Measurements from ENCODE around the gene LYPLA2.

LYPLA2 gene

GRCh38 chr1:23790696-23791515, at the start of gene LYPLA2:
Gene LYPLA2 (plus strand): TSS chr1:23791145. CDS start chr1:23792683, 1,538 bp downstream.
- H3K4me1 ChIP-seq (ENCODE audit: insufficient read depth, low read length), result peaks cover 17% of the 10 kb centered on the region
- H2AFZ ChIP-seq (ENCODE audit: low read depth, low read length), result peak within 1 kb of the TSS; percentile 29
- peaks cover 36% of the 10 kb centered on the region for H3K36me3 ChIP-seq (ENCODE audit: insufficient read depth, low read length)
- no peaks in the 10 kb centered on the region for H3K9me3 ChIP-seq (ENCODE audit: low read length)
- peak within 1 kb of the TSS; percentile 99 for H3K4me3 ChIP-seq (ENCODE audit: low read length)
- no peaks in the 10 kb centered on the region for H3K27me3 ChIP-seq (ENCODE audit: insufficient read depth, low read length)

GRCh38 chr1:23741609-23742008, 49.3 kb upstream of the LYPLA2 start:
- Histone ChIP-seq H3K9me3 (ENCODE audit: low read length) (no peaks in the 10 kb centered on the region), H2AFZ (ENCODE audit: low read depth, low read length) (no peak overlapping the region), H3K4me3 (ENCODE audit: low read length) (no peak overlapping the region), H3K4me1 (ENCODE audit: insufficient read depth, low read length) (peaks cover 17% of the 10 kb centered on the region), H3K36me3 (ENCODE audit: insufficient read depth, low read length) (peaks cover 6% of the 10 kb centered on the region), H3K27me3 (ENCODE audit: insufficient read depth, low read length) (no peaks in the 10 kb centered on the region)

DNA sequence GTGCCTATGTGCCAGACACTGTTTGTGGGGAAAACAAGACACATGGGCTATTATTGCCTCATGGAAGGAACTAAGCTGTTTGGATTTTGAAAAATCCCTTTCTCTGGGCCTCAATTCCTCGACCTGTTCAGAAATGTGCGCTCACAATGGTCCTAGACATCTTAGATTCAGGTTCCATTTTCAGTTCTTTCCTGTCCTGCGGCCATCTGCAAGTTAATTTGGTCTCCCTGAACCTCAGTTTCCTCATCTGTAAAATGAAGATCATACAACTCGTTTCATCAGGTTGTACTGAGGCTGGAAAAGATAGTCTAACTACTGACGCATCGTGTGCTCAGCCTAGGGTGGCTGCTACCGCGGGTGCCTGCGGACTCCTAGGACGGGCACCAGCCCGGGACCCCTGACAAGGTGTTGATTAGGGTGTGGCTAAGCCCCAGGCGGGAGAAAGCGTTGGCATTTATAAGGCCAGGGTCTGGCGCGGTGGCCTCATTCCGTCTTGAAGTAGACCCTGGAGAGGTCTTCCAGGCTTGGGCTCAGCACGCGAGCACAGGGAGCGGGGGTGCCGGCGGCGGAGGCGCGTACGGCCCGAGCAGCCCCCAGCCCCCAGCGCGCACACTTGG, 48.2 kb upstream of the LYPLA2 start:
- Histone ChIP-seq H3K4me3 (ENCODE audit: low read length) (peak overlapping the region; percentile 82), H2AFZ (ENCODE audit: low read depth, low read length) (peak overlapping the region; percentile 52), H3K27me3 (ENCODE audit: insufficient read depth, low read length) (no peaks in the 10 kb centered on the region), H3K9me3 (ENCODE audit: low read length) (no peaks in the 10 kb centered on the region), H3K4me1 (ENCODE audit: insufficient read depth, low read length) (peaks cover 17% of the 10 kb centered on the region), H3K36me3 (ENCODE audit: insufficient read depth, low read length) (peaks cover 13% of the 10 kb centered on the region)

DNA sequence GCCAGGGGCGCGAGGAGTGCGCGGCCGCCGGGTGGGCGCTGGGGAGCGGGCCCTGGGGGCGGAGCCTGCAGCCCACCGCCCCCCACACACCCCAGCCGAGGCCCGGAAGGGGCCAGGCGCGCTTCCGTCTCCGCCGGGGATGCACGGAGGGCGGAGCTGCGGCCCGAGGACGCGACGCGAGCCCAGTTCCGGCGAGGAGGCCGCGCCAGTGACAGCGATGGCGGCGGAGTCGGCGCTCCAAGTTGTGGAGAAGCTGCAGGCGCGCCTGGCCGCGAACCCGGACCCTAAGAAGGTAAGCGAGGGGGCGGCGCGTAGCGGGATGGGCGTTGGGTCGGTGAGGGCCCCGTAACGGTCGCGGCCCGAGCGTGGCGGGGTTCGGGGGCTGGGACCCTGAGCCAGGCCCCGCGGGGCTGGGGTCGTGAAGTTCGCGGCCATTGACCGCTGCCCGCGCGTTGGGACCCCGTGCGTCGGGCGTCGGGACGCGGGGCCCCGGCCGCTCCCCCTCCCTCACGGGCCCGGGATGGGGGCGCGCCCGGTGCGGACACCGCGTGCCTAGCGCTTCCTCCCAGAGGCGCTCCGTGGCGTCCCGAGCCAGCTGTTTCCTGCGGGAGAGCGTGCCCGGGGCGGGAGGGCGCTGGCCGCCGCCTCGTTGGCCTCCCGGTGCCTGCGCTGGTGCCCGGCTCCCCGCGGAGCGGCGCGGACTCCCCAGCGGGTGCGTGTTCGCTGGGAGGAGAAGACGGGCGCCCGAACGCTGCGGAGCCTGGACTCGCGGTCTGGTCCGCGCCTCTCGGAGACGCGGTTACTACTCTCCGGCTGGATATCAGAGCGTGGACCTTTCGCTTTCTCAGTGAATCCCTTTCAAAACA, 47.4 kb upstream of the LYPLA2 start, which contains the start of gene ELOA:
Gene ELOA, plus strand, starts transcription at position 185 of the 866 bp plus-strand sequence. Its CDS starts 33 bp downstream, at position 218.
- H3K4me1 ChIP-seq (ENCODE audit: insufficient read depth, low read length), result peaks cover 17% of the 10 kb centered on the region
- no peaks in the 10 kb centered on the region for H3K9me3 ChIP-seq (ENCODE audit: low read length)
- peaks cover 18% of the 10 kb centered on the region for H3K36me3 ChIP-seq (ENCODE audit: insufficient read depth, low read length)
- peak within 1 kb of the TSS; percentile 52 for H2AFZ ChIP-seq (ENCODE audit: low read depth, low read length)
- peak within 1 kb of the TSS; percentile 82 for H3K4me3 ChIP-seq (ENCODE audit: low read length)
- no peaks in the 10 kb centered on the region for H3K27me3 ChIP-seq (ENCODE audit: insufficient read depth, low read length)

- Histone ChIP-seq H3K4me3 (ENCODE audit: low read length) (peak overlapping the region; percentile 82), H2AFZ (ENCODE audit: low read depth, low read length) (no peak overlapping the region), H3K4me1 (ENCODE audit: insufficient read depth, low read length) (peaks cover 17% of the 10 kb centered on the region), H3K36me3 (ENCODE audit: insufficient read depth, low read length) (peaks cover 25% of the 10 kb centered on the region), H3K9me3 (ENCODE audit: low read length) (no peaks in the 10 kb centered on the region), H3K27me3 (ENCODE audit: insufficient read depth, low read length) (no peaks in the 10 kb centered on the region)
Measured at GRCh38 chr1:23745515-23745914, 45.4 kb upstream of the LYPLA2 start.

- peaks cover 50% of the 10 kb centered on the region for H3K36me3 ChIP-seq (ENCODE audit: insufficient read depth, low read length)
- no peak overlapping the region for H3K4me3 ChIP-seq (ENCODE audit: low read length)
- H2AFZ ChIP-seq (ENCODE audit: low read depth, low read length), result no peak overlapping the region
- no peaks in the 10 kb centered on the region for H3K9me3 ChIP-seq (ENCODE audit: low read length)
- no peaks in the 10 kb centered on the region for H3K27me3 ChIP-seq (ENCODE audit: insufficient read depth, low read length)
- peaks cover 12% of the 10 kb centered on the region for H3K4me1 ChIP-seq (ENCODE audit: insufficient read depth, low read length)
Measured at GRCh38 chr1:23748016-23748415, 42.9 kb upstream of the LYPLA2 start.

DNA sequence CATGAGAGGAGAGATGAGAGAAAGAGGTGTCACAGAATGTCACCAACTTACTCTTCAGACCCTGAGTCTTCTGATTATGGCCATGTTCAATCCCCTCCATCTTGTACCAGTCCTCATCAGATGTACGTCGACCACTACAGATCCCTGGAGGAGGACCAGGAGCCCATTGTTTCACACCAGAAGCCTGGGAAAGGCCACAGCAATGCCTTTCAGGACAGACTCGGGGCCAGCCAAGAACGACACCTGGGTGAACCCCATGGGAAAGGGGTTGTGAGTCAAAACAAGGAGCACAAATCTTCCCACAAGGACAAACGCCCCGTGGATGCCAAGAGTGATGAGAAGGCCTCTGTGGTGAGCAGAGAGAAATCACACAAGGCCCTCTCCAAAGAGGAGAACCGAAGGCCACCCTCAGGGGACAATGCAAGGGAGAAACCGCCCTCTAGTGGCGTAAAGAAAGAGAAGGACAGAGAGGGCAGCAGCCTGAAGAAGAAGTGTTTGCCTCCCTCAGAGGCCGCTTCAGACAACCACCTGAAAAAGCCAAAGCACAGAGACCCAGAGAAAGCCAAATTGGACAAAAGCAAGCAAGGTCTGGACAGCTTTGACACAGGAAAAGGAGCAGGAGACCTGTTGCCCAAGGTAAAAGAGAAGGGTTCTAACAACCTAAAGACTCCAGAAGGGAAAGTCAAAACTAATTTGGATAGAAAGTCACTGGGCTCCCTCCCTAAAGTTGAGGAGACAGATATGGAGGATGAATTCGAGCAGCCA, 39.7 kb upstream of the LYPLA2 start:
- H3K4me3 ChIP-seq (ENCODE audit: low read length), result no peak overlapping the region
- peaks cover 78% of the 10 kb centered on the region for H3K36me3 ChIP-seq (ENCODE audit: insufficient read depth, low read length)
- no peaks in the 10 kb centered on the region for H3K27me3 ChIP-seq (ENCODE audit: insufficient read depth, low read length)
- H3K4me1 ChIP-seq (ENCODE audit: insufficient read depth, low read length), result no peaks in the 10 kb centered on the region
- H2AFZ ChIP-seq (ENCODE audit: low read depth, low read length), result no peak overlapping the region
- no peaks in the 10 kb centered on the region for H3K9me3 ChIP-seq (ENCODE audit: low read length)

DNA sequence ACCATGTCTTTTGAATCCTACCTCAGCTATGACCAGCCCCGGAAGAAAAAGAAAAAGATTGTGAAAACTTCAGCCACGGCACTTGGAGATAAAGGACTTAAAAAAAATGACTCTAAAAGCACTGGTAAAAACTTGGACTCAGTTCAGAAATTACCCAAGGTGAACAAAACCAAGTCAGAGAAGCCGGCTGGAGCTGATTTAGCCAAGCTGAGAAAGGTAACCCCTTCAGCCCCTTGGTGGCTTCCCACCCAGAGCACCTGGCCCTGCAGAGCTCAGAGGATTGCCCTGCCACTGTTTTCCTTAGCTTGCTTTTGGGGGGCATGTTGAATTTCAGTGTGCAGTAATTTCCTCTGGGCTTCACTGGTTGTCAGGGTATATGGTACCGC, 39.1 kb upstream of the LYPLA2 start:
- Histone ChIP-seq H3K4me3 (ENCODE audit: low read length) (no peak overlapping the region), H3K4me1 (ENCODE audit: insufficient read depth, low read length) (no peaks in the 10 kb centered on the region), H3K36me3 (ENCODE audit: insufficient read depth, low read length) (peaks cover 80% of the 10 kb centered on the region), H3K9me3 (ENCODE audit: low read length) (no peaks in the 10 kb centered on the region), H3K27me3 (ENCODE audit: insufficient read depth, low read length) (no peaks in the 10 kb centered on the region), H2AFZ (ENCODE audit: low read depth, low read length) (no peak overlapping the region)

- Histone ChIP-seq H2AFZ (ENCODE audit: low read depth, low read length) (no peak overlapping the region), H3K9me3 (ENCODE audit: low read length) (no peaks in the 10 kb centered on the region), H3K36me3 (ENCODE audit: insufficient read depth, low read length) (peaks cover 80% of the 10 kb centered on the region), H3K4me3 (ENCODE audit: low read length) (no peak overlapping the region), H3K27me3 (ENCODE audit: insufficient read depth, low read length) (no peaks in the 10 kb centered on the region), H3K4me1 (ENCODE audit: insufficient read depth, low read length) (no peaks in the 10 kb centered on the region)
Measured at GRCh38 chr1:23752909-23753308, 38.0 kb upstream of the LYPLA2 start.

- H3K4me3 ChIP-seq (ENCODE audit: low read length), result no peak overlapping the region
- H3K36me3 ChIP-seq (ENCODE audit: insufficient read depth, low read length), result peaks cover 89% of the 10 kb centered on the region
- H3K27me3 ChIP-seq (ENCODE audit: insufficient read depth, low read length), result no peaks in the 10 kb centered on the region
Measured at GRCh38 chr1:23756676-23757075, 34.3 kb upstream of the LYPLA2 start.

GRCh38 chr1:23757812-23758211, 33.1 kb upstream of the LYPLA2 start:
- peaks cover 89% of the 10 kb centered on the region for H3K36me3 ChIP-seq (ENCODE audit: insufficient read depth, low read length)
- no peak overlapping the region for H2AFZ ChIP-seq (ENCODE audit: low read depth, low read length)
- no peak overlapping the region for H3K4me3 ChIP-seq (ENCODE audit: low read length)
- H3K27me3 ChIP-seq (ENCODE audit: insufficient read depth, low read length), result no peaks in the 10 kb centered on the region
- no peaks in the 10 kb centered on the region for H3K9me3 ChIP-seq (ENCODE audit: low read length)
- peaks cover 11% of the 10 kb centered on the region for H3K4me1 ChIP-seq (ENCODE audit: insufficient read depth, low read length)

More at GRCh38 chr1:23756676-23757075, 34.3 kb upstream of the LYPLA2 start:
- H2AFZ ChIP-seq (ENCODE audit: low read depth, low read length), result no peak overlapping the region
- H3K4me1 ChIP-seq (ENCODE audit: insufficient read depth, low read length), result peaks cover 11% of the 10 kb centered on the region
- no peaks in the 10 kb centered on the region for H3K9me3 ChIP-seq (ENCODE audit: low read length)

DNA sequence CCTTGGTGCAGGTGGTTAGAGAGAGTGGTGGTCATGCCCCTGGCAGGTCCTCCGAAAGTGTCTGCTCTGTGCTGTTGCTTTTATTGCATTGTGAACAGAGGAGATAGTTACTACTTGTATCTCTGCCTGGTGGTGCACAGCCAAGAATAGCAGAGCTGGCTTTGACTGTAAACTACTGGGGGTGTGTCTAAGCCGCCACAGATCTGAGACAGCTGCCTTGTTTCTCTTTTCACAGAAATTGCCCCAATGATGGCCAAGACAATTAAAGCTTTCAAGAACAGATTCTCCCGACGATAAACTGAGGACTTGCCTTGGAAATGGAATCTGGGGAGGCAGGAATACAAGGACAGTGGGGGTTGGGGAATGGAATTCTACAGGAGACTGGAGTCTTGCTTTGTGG, 31.7 kb upstream of the LYPLA2 start:
- no peak overlapping the region for H2AFZ ChIP-seq (ENCODE audit: low read depth, low read length)
- H3K4me3 ChIP-seq (ENCODE audit: low read length), result no peak overlapping the region
- H3K36me3 ChIP-seq (ENCODE audit: insufficient read depth, low read length), result peaks cover 88% of the 10 kb centered on the region
- peaks cover 11% of the 10 kb centered on the region for H3K4me1 ChIP-seq (ENCODE audit: insufficient read depth, low read length)
- H3K9me3 ChIP-seq (ENCODE audit: low read length), result no peaks in the 10 kb centered on the region
- no peaks in the 10 kb centered on the region for H3K27me3 ChIP-seq (ENCODE audit: insufficient read depth, low read length)

All from neuron (in vitro differentiated cells).